K562 (cell line): ENCODE measurements around the gene PDPK1. TPM values are rescaled to one million over a fixed set of nuclear protein-coding genes. Genes with fewer than 3 reads are reported as not detected.

ENCODE experiments used
- CSDE1 ChIP-seq, 2 experiments: fragments of 450-650 bp; IDR thresholded peaks; 2 replicates each; pipeline ENCODE4 v1.6.1; 2016; ENCODE audit warnings: mild to moderate bottlenecking in 1 of 2
- FUS ChIP-seq: fragments of 200-400 bp; formaldehyde crosslinking; optimal IDR thresholded peaks from 2 replicates; pipeline ENCODE3; 2017; ENCODE audit warnings: low read depth, low read length
- HDAC2 ChIP-seq: fragments of 450-650 bp; IDR thresholded peaks from 2 replicates; pipeline ENCODE4 v1.6.1; 2016; ENCODE audit warnings: mild to moderate bottlenecking
- JUN ChIP-seq, 2 experiments: sonication (generic) in 1 of 2; formaldehyde crosslinking in 1 of 2; IDR thresholded peaks; 2 replicates each; pipeline versions ENCODE4 v1.6.1 to v1.8.0; 2012 to 2022; ENCODE audit warnings: borderline replicate concordance in 2 of 2, mild to moderate bottlenecking in 2 of 2, improper control_type of control experiment in 1 of 2, low read depth in 1 of 2, low read length in 1 of 2, missing genetic modification reagents in 1 of 2
- KLF13 ChIP-seq: fragments of 450-650 bp; IDR thresholded peaks from 2 replicates; pipeline ENCODE4 v1.6.1; 2016; ENCODE audit warnings: missing genetic modification characterization, low read depth, mild to moderate bottlenecking, missing compliant biosample characterization, moderate library complexity, borderline replicate concordance
- NFE2 ChIP-seq: IDR thresholded peaks from 2 replicates; pipeline ENCODE4 v1.6.1; 2014; ENCODE audit warnings: antibody characterized with exemption, low read depth
- PML ChIP-seq: IDR thresholded peaks from 2 replicates; pipeline ENCODE4 v1.6.1; 2012; ENCODE audit warnings: low read length, inconsistent platforms
- RBFOX2 ChIP-seq: fragments of 200-400 bp; formaldehyde crosslinking; IDR thresholded peaks from 2 replicates; pipeline ENCODE4 v1.6.1; 2017; ENCODE audit warnings: low read depth, mild to moderate bottlenecking, low read length, moderate library complexity
- SAP30 ChIP-seq: fragments of 200-600 bp; sonication (generic); IDR thresholded peaks from 2 replicates; pipeline ENCODE4 v1.6.1; 2012; ENCODE audit warnings: borderline replicate concordance, low read depth, mild to moderate bottlenecking, moderate library complexity, low read length, control low read depth, inconsistent platforms; ENCODE audit not compliant: insufficient read depth, poor library complexity, severe bottlenecking
- TBL1XR1 ChIP-seq, 2 experiments: IDR thresholded peaks; 2 replicates each; pipeline ENCODE4 v1.6.1; 2012; ENCODE audit warnings: improper control_type of control experiment in 2 of 2, low read length in 2 of 2, mild to moderate bottlenecking in 1 of 2
- ZNF121 ChIP-seq: sonication (generic); formaldehyde crosslinking; conservative IDR thresholded peaks from 2 replicates; pipeline ENCODE4 v1.8.0; 2022; ENCODE audit warnings: missing genetic modification reagents
- ZNF282 ChIP-seq: sonication (generic); formaldehyde crosslinking; IDR thresholded peaks from 2 replicates; pipeline ENCODE4 v1.8.1; 2023; ENCODE audit warnings: missing genetic modification reagents
- ZNF584 ChIP-seq: fragments of 200-800 bp; sonication (Bioruptor generic); IDR thresholded peaks from 2 replicates; pipeline ENCODE4 v1.6.1; 2016; ENCODE audit warnings: low read depth, mild to moderate bottlenecking, missing genetic modification characterization, missing compliant biosample characterization
- polyA plus RNA-seq, 8 experiments: library from polyadenylated mRNA; depleted of rRNA in 4 of 8; stranded (reverse) in 5 of 8; unstranded in 3 of 8; fragments of >200 nt; fragmentation: Nextera tagmentation in 2 of 8; fragmentation: Illumina TruSeq in 1 of 8; extraction: Ambion mirVana in 2 of 8; extraction: Trizol in 1 of 8; gene quantifications; 2 replicates each; pipeline versions ENCODE4 v1.2.1 to v1.2.3, GENCODE V29; 2011 to 2014; ENCODE audit warnings: inconsistent platforms in 1 of 8, missing spikeins in 1 of 8
- total RNA-seq, 7 experiments: library from RNA; depleted of rRNA in 6 of 7; stranded (reverse); fragments of >200 nt in 6 of 7; fragmentation: Illumina TruSeq in 2 of 7; extraction: Trizol in 2 of 7; gene quantifications; 2 replicates each; pipeline versions ENCODE4 v1.2.1 to v1.2.3, GENCODE V29; 2011 to 2021; ENCODE audit warnings: low replicate concordance in 1 of 7
- TF ChIP-seq, protein P1 (sequence below): sonication (generic); formaldehyde crosslinking; IDR thresholded peaks from 2 replicates; pipeline ENCODE4 v1.8.1; 2023; ENCODE audit warnings: mild to moderate bottlenecking, missing genetic modification reagents
- TF ChIP-seq, protein P2 (sequence below): fragments of 250-450 bp; sonication (Bioruptor Pico); IDR thresholded peaks from 2 replicates; pipeline ENCODE4 v1.8.0; 2021; ENCODE audit warnings: mild to moderate bottlenecking, moderate library complexity
- TF ChIP-seq, protein P3 (sequence below): fragments of 250-450 bp; sonication (Bioruptor Pico); IDR thresholded peaks from 2 replicates; pipeline ENCODE4 v1.4.0; 2020; ENCODE audit warnings: mild to moderate bottlenecking, moderate library complexity
- TF ChIP-seq, protein P4 (sequence below): fragments of 450-650 bp; IDR thresholded peaks from 2 replicates; pipeline ENCODE4 v1.6.1; 2016; ENCODE audit warnings: mild to moderate bottlenecking

The PDPK1 gene
- total and polyA plus RNA-seq, 9 of the 15 experiments (the other 6 are each of a cell fraction or from before 2014, with no cell fraction given), result 4.0 to 37.2 (median 18.7) TPM

DNA sequence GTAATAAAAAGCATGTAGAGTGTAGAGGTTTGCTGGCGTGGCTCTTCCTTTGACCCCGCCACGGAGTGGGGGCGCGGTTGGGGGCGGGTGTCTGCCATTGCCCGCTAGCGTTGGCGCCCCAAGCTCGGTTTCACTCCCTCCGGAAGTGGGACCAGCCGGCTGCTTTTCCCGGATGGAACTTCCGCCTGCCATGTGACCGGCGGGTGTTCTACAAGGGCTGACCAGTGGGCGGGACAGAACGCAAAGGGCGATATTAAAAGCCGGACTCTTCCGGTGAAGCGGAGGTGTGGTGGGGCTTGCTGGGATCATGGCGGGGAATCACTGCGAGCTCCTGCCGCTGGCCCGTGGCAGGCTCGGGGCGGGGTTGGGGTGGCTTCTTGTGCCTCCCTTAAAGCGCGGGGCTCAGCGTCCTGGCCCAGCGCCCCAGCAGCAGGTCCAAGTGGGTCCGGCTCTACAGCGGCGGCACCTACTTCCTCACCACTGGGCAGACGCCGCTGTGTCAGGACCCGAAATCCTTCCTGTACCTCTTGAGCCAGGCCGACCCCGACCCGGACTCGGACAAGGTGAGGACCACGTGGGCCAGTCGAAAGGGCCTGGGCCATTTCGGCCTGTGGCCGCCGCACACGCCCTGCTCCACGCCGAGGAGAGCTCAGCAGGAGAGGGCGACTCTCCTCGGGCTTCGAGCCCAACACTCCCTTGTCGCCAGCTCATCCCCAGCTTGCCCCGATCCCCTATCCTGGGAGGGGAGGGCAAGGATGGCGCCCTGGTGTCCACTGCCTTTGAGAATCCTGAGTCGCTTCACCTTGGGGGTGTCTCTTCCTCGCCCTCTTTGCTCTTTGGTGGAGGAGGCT lies 65.6 kb downstream of the PDPK1 start (continued):
- TF ChIP-seq, protein P1, sequence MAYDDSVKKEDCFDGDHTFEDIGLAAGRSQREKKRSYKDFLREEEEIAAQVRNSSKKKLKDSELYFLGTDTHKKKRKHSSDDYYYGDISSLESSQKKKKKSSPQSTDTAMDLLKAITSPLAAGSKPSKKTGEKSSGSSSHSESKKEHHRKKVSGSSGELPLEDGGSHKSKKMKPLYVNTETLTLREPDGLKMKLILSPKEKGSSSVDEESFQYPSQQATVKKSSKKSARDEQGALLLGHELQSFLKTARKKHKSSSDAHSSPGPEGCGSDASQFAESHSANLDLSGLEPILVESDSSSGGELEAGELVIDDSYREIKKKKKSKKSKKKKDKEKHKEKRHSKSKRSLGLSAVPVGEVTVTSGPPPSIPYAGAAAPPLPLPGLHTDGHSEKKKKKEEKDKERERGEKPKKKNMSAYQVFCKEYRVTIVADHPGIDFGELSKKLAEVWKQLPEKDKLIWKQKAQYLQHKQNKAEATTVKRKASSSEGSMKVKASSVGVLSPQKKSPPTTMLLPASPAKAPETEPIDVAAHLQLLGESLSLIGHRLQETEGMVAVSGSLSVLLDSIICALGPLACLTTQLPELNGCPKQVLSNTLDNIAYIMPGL (CRISPR knock-in tag), result peak; percentile 80; the same call in 1 of the 2 replicates
- TF ChIP-seq, protein P2, sequence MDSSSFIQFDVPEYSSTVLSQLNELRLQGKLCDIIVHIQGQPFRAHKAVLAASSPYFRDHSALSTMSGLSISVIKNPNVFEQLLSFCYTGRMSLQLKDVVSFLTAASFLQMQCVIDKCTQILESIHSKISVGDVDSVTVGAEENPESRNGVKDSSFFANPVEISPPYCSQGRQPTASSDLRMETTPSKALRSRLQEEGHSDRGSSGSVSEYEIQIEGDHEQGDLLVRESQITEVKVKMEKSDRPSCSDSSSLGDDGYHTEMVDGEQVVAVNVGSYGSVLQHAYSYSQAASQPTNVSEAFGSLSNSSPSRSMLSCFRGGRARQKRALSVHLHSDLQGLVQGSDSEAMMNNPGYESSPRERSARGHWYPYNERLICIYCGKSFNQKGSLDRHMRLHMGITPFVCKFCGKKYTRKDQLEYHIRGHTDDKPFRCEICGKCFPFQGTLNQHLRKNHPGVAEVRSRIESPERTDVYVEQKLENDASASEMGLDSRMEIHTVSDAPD (CRISPR knock-in tag), result no peak
- TF ChIP-seq, protein P3, sequence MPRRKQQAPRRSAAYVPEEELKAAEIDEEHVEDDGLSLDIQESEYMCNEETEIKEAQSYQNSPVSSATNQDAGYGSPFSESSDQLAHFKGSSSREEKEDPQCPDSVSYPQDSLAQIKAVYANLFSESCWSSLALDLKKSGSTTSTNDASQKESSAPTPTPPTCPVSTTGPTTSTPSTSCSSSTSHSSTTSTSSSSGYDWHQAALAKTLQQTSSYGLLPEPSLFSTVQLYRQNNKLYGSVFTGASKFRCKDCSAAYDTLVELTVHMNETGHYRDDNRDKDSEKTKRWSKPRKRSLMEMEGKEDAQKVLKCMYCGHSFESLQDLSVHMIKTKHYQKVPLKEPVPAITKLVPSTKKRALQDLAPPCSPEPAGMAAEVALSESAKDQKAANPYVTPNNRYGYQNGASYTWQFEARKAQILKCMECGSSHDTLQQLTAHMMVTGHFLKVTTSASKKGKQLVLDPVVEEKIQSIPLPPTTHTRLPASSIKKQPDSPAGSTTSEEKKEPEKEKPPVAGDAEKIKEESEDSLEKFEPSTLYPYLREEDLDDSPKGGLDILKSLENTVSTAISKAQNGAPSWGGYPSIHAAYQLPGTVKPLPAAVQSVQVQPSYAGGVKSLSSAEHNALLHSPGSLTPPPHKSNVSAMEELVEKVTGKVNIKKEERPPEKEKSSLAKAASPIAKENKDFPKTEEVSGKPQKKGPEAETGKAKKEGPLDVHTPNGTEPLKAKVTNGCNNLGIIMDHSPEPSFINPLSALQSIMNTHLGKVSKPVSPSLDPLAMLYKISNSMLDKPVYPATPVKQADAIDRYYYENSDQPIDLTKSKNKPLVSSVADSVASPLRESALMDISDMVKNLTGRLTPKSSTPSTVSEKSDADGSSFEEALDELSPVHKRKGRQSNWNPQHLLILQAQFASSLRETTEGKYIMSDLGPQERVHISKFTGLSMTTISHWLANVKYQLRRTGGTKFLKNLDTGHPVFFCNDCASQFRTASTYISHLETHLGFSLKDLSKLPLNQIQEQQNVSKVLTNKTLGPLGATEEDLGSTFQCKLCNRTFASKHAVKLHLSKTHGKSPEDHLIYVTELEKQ (CRISPR knock-in tag), result no peak
- TF ChIP-seq ZNF282 (CRISPR knock-in tag), result peak; percentile 71; the same call in 1 of the 2 replicates
- TF ChIP-seq JUN (IDR thresholded peaks at IDR 0.05; ENCODE audit: borderline replicate concordance, low read depth, low read length), result peak; percentile 80; the same call in 1 of the 2 replicates
- TF ChIP-seq JUN (CRISPR knock-in tag; IDR thresholded peaks at IDR 0.05; ENCODE audit: borderline replicate concordance), result no peak
- peak; percentile 78 for TF ChIP-seq PML
- TF ChIP-seq, protein P4, sequence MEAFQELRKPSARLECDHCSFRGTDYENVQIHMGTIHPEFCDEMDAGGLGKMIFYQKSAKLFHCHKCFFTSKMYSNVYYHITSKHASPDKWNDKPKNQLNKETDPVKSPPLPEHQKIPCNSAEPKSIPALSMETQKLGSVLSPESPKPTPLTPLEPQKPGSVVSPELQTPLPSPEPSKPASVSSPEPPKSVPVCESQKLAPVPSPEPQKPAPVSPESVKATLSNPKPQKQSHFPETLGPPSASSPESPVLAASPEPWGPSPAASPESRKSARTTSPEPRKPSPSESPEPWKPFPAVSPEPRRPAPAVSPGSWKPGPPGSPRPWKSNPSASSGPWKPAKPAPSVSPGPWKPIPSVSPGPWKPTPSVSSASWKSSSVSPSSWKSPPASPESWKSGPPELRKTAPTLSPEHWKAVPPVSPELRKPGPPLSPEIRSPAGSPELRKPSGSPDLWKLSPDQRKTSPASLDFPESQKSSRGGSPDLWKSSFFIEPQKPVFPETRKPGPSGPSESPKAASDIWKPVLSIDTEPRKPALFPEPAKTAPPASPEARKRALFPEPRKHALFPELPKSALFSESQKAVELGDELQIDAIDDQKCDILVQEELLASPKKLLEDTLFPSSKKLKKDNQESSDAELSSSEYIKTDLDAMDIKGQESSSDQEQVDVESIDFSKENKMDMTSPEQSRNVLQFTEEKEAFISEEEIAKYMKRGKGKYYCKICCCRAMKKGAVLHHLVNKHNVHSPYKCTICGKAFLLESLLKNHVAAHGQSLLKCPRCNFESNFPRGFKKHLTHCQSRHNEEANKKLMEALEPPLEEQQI, result peak; percentile 78; the same call in 1 of the 2 replicates
- no peak for TF ChIP-seq CSDE1 (IDR thresholded peaks at IDR 0.05)
- TF ChIP-seq KLF13 (tag), result peak; percentile 98
- TF ChIP-seq HDAC2, result peak; percentile 19; the same call in 1 of the 2 replicates
- peak in 1 of 2 experiments; percentile 61; a peak in 1 of 4 replicates for TF ChIP-seq TBL1XR1 (IDR thresholded peaks at IDR 0.05; ENCODE audit: low read length in 2 of 2)
- TF ChIP-seq RBFOX2, result peak; percentile 97
- no peak for TF ChIP-seq ZNF584 (CRISPR knock-in tag)
- TF ChIP-seq FUS, result no peak
- peak; percentile 85 for TF ChIP-seq SAP30
- peak; percentile 4; the same call in 1 of the 2 replicates for TF ChIP-seq NFE2
- TF ChIP-seq ZNF121, result no peak
